Activated CD4-positive, alpha-beta T cell treated with anti-CD3 and anti-CD28 coated beads, Interleukin-2, Interleukin-6, amounts not matched to agents 100 ng/mL and 50 ng/mL, durations not matched to agents 16 hours and 8 hours (primary cell): ENCODE data around the gene MRGPRG.

Experiments used
- DNase-seq: peaks from one replicate; pipeline ENCODE4 v3.0.0-alpha.2; 2020

Gene MRGPRG

GRCh38 chr11:3206156-3206921 lies 12.3 kb downstream of the MRGPRG start:
- DNase-seq, result no peak

- no peak for DNase-seq
Observed at GRCh38 chr11:3205261-3206155, 13.1 kb downstream of the MRGPRG start.

GRCh38 chr11:3204141-3205015 lies 14.2 kb downstream of the MRGPRG start:
- DNase-seq, result no peak

- DNase-seq, result no peak
Observed at GRCh38 chr11:3203221-3204043, 15.2 kb downstream of the MRGPRG start.

- no peak for DNase-seq
Observed at GRCh38 chr11:3202759-3203158, 15.9 kb downstream of the MRGPRG start.

- no peak for DNase-seq
Observed at GRCh38 chr11:3202305-3202704, 16.3 kb downstream of the MRGPRG start.

GRCh38 chr11:3201677-3202181 lies 16.9 kb downstream of the MRGPRG start:
- no peak for DNase-seq

- no peak for DNase-seq
Observed at GRCh38 chr11:3201112-3201581, 17.5 kb downstream of the MRGPRG start.

- no peak for DNase-seq
Observed at GRCh38 chr11:3200388-3201111, 18.1 kb downstream of the MRGPRG start.

- DNase-seq, result no peak
Observed at GRCh38 chr11:3199537-3200295, 18.9 kb downstream of the MRGPRG start.

- DNase-seq, result no peak
Observed at GRCh38 chr11:3198815-3199214, 19.8 kb downstream of the MRGPRG start.

GRCh38 chr11:3197878-3198528 lies 20.6 kb downstream of the MRGPRG start:
- no peak for DNase-seq

GRCh38 chr11:3197044-3197695 lies 21.4 kb downstream of the MRGPRG start:
- DNase-seq, result no peak

GRCh38 chr11:3196161-3197043 lies 22.2 kb downstream of the MRGPRG start:
- no peak for DNase-seq

GRCh38 chr11:3195251-3196160 lies 23.1 kb downstream of the MRGPRG start:
- no peak for DNase-seq

- no peak for DNase-seq
Observed at GRCh38 chr11:3194016-3194816, 24.4 kb downstream of the MRGPRG start.
